ENCODE data around the gene CACNG4. TPM values are rescaled to one million over a fixed set of nuclear protein-coding genes. Genes with fewer than 3 reads are reported as not detected.

The CACNG4 gene
- total and polyA plus RNA-seq, 4 donors, result 2.3 to 9.4 (median 4.1) TPM

GRCh38 chr17:66960613-66961012 is 3.9 kb upstream of the CACNG4 start:
- WGBS, 2 donors, result 72 to 74% methylated on average over 8 of the region's 8 CpGs
- Histone ChIP-seq H3K4me1 (ENCODE audit: control insufficient read depth in 5 of 5, insufficient read depth in 5 of 5, low read length in 5 of 5) (peaks cover 0 to 10% (median 3%) of the 10 kb centered on the region in 5 donors), H3K4me3 (no peak overlapping the region), H3K9me3 (ENCODE audit: control insufficient read depth in 4 of 4, insufficient read depth in 3 of 4, low read length in 3 of 4) (no peaks in the 10 kb centered on the region), H3K9ac (ENCODE audit: insufficient read depth in 1 of 2, low read length in 2 of 2) (no peak overlapping the region), H3K36me3 (ENCODE audit: control insufficient read depth in 4 of 4, insufficient read depth in 4 of 4, low read length in 4 of 4) (no peaks in the 10 kb centered on the region), H3K27ac (ENCODE audit: low read depth in 1 of 2, low read length in 1 of 2) (no peak overlapping the region), H3K27me3 (ENCODE audit: control insufficient read depth in 3 of 3, insufficient read depth in 3 of 3, low read length in 2 of 3) (peaks cover 0 to 33% (median 32%) of the 10 kb centered on the region in 3 donors)
- DNase-seq (no peak), ATAC-seq (ENCODE audit: insufficient read depth, low FRiP score) (no peak)
- no peak for TF ChIP-seq CTCF (IDR thresholded peaks at IDR 0.05; ENCODE audit: control extremely low read depth, extremely low read depth)

GRCh38 chr17:66963521-66963908 is 992 bp upstream of the CACNG4 start:
- H3K9ac ChIP-seq (ENCODE audit: insufficient read depth in 1 of 2, low read length in 2 of 2), result no peak overlapping the region
- DNase-seq, result peak in 1 of 3 donors; percentile 20
- 36 to 44% methylated on average over 8 of the region's 8 CpGs for WGBS, 2 donors
- no peaks in the 10 kb centered on the region for H3K36me3 ChIP-seq (ENCODE audit: control insufficient read depth in 4 of 4, insufficient read depth in 4 of 4, low read length in 4 of 4)
- no peak for ATAC-seq (ENCODE audit: insufficient read depth, low FRiP score)
- peaks cover 3 to 57% (median 55%) of the 10 kb centered on the region in 3 donors for H3K27me3 ChIP-seq (ENCODE audit: control insufficient read depth in 3 of 3, insufficient read depth in 3 of 3, low read length in 2 of 3)
- TF ChIP-seq CTCF (IDR thresholded peaks at IDR 0.05; ENCODE audit: control extremely low read depth, extremely low read depth), result no peak
- no peak overlapping the region for H3K4me3 ChIP-seq
- no peak overlapping the region for H3K27ac ChIP-seq (ENCODE audit: low read depth in 1 of 2, low read length in 1 of 2)
- peaks cover 0 to 16% (median 3%) of the 10 kb centered on the region in 5 donors for H3K4me1 ChIP-seq (ENCODE audit: control insufficient read depth in 5 of 5, insufficient read depth in 5 of 5, low read length in 5 of 5)
- peaks cover 0 to 4% (median 0%) of the 10 kb centered on the region in 4 donors for H3K9me3 ChIP-seq (ENCODE audit: control insufficient read depth in 4 of 4, insufficient read depth in 3 of 4, low read length in 3 of 4)

- Histone ChIP-seq H3K27ac (ENCODE audit: low read depth in 1 of 2, low read length in 1 of 2) (peak overlapping the region in 1 of 2 donors; percentile 63), H3K4me1 (ENCODE audit: control insufficient read depth in 5 of 5, insufficient read depth in 5 of 5, low read length in 5 of 5) (peaks cover 0 to 16% (median 3%) of the 10 kb centered on the region in 5 donors), H3K27me3 (ENCODE audit: control insufficient read depth in 3 of 3, insufficient read depth in 3 of 3, low read length in 2 of 3) (peaks cover 3 to 53% (median 51%) of the 10 kb centered on the region in 3 donors), H3K9ac (ENCODE audit: insufficient read depth in 1 of 2, low read length in 2 of 2) (no peak overlapping the region), H3K36me3 (ENCODE audit: control insufficient read depth in 4 of 4, insufficient read depth in 4 of 4, low read length in 4 of 4) (no peaks in the 10 kb centered on the region), H3K9me3 (ENCODE audit: control insufficient read depth in 4 of 4, insufficient read depth in 3 of 4, low read length in 3 of 4) (peaks cover 0 to 4% (median 0%) of the 10 kb centered on the region in 4 donors), H3K4me3 (peak overlapping the region; percentile 55)
- DNase-seq (peak; percentile 31 to 70 (median 32)), ATAC-seq (ENCODE audit: insufficient read depth, low FRiP score) (no peak)
- 1 to 2% methylated on average over 49 to 92 of the region's 92 CpGs for WGBS, 2 donors
- TF ChIP-seq CTCF (IDR thresholded peaks at IDR 0.05; ENCODE audit: control extremely low read depth, extremely low read depth), result no peak
These were observed 658 bp downstream of the CACNG4 start for GRCh38 chr17:66964930-66965800.

Data from lung (tissue), 12 donors.